GM19452 (cell line): Measurements from ENCODE around the gene PLTP.
"Not testable (repeated sequence)": the region's sequence is repeated elsewhere in the genome, so short reads cannot be mapped to it uniquely, and the experiment has no call there.

Experiments used
- ATAC-seq: cut with Tn5 transposase; IDR thresholded peaks from one replicate; pipeline ENCODE4 v1.9.1; 2021; ENCODE audit not compliant: unreplicated experiment

PLTP gene

DNA sequence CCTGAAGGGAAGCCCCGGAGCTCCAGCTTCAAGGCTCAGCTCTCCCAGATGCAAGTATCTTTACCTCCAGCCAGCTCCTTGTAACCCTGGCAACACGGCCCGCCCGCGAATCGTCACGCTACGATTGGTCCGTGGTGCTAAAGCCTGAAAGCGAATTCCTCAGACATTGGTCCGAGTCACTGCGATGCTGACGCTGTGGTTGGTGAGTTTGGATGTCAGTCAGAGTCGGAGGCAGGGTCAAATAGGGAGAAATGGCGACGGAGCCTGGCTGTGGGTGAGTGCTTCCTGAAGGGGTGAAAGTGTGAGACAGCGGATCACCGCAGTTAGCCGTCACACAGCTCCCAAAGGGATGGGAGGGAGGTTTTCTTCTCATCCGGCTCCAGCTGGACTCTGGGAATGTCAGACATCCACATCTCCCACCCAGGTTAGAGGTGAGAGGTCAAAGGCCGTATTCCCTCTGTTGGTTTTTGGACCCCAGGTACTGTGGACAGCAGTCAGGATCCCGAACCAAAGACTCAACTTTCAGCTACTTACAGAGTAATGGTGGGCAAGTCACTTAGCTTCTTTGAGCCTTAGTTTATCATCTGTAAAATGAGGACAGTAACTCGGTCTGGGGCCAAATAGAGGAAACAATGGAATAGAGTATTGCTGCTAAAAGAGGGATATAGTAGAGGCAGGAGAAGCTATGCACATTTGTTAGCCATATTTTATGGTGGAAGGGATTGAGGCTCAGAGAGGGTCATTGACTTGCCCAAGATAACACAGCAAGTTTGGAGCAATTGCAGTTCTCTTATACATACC is 30.8 kb downstream of the PLTP start, which contains the start of gene ZSWIM1:
Gene ZSWIM1 (plus strand): TSS at position 240 of the 801 bp plus-strand sequence. CDS start 1,366 bp downstream, outside the sequence.
- ATAC-seq: peak; percentile 98

DNA sequence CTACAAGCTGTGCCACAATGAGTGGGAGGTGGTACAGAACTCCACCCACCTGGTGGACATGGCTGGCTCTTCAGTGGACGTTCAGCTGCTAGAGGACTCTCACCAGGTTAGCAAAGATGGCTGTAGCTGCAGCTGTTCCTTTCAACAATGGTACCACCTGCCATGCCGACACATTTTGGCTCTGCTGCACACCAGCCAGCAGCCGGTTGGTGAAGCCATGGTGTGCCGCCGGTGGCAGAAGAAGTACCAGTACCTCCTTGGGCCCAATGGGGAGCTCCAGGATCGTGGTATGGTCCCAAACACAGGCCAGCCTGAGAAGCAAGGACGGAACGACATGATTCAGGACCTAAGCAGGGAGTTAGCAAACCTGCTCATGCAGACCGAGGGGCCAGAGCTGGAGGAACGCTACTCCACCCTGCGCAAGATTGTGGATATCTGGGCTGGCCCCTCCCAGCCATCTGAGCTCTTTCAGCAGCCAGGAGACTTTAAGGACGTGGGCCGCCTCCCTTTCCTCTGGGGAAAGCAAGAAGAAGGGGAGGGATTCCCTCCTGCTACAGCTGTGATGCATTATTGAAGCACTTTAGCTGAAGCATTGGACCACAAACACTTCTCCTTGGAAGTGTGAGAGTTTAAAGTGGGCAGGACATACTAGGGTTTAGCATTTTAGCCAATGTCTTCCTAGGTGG is 33.7 kb downstream of the PLTP start:
- ATAC-seq: no peak

DNA sequence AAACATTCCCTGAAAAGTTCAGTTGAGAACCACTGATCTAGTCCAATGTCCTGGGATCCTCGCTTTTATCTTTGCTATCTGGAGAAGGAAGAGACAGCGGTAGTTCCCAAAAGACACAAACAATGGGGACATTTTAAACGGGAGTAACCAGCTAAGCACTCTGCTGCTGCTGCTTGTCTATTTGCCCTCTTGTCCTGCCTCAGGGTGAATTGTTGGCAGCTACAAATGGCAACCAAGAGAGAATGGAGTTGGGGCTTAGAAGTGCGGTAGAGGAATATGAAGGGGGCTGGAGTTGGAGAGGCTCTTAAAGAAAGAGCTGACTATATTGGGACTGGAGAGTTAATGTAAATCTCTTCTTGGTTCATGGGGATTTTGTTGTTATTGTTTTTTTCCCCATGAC is 37.4 kb downstream of the PLTP start:
- no peak for ATAC-seq

DNA sequence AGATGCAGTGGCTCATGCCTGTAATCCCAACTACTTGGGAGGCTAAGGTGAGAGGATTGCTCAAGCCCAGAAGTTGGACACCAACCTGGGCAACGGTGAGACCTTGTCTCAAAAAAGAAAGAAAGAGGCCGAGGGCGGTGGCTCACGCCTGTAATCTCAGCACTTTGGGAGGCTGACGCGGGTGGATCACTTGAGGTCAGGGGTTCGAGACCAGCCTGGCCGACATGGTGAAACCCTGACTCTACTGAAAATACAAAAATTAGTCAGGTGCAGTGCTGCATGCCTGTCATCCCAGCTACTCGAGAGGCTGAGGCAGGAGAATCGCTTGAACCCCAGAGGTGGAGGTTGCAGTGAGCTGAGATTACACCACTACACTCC is 37.9 kb downstream of the PLTP start:
- not testable (repeated sequence) for ATAC-seq

DNA sequence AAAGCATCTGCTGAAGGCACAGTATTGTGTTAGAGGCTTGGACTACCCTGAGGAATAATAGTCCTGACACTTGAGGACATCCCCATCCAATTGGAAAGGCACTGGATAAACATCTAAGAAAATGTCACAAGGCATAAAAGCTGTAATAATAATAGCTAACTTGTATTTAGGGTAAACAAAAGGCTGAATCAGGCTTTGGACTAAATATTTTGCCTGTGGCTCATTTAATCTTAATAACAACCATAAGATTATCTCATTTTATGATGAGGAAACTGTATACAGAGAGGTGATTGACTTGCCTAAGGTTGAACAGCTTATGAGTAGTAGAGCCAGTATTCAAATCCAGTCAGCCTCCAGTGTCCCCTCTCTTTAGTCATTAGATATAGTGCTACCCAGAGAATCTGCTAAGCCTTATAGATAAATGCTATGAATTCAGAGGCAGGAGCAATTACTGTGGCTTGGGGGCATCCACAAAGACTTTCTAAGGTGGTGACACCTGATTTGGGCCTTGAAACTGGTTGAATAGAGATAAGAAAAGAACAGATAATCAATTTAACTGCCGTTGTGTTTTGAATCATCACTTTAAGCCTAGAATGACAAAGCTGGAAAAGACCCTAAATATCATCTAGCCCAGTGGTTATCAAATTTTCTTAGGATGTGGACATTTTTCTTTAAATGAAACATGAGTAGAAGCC is 38.4 kb downstream of the PLTP start:
- no peak for ATAC-seq

DNA sequence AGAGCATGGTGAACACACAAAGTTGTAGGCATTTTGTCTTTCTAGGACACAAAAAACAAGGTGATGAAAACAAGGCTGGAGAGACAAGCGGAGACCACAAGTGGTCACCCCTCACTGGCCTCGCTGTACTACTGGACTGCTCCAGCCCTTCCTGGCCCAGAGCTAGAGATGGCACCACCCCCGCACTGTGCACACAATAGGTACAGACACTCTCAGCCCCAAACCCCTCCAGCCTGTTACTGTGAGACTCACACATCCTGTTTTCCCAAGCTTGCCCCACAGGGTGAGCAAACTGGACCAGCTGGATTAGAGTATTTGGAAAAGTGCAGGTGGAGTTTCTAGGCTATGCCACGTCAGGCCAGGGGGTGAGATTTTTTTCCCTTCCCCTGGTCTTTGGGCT is 39.3 kb downstream of the PLTP start:
- no peak for ATAC-seq

DNA sequence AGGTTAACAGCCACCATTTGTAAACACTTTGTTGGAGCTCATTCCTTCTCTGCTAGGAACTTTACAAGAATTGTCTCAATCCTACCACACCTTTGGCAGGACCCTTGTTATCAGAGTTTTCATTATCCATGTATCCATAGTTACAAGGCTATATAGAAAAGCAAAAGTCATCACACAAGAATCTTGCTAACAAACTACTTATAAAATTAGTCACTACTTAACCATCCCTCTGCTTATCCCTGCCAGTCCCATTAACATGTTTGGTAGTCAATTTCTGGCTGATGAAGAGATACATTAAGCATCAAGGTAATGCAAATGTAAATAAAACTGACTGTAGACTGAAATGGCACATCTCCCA is 44.2 kb downstream of the PLTP start:
- ATAC-seq: no peak

DNA sequence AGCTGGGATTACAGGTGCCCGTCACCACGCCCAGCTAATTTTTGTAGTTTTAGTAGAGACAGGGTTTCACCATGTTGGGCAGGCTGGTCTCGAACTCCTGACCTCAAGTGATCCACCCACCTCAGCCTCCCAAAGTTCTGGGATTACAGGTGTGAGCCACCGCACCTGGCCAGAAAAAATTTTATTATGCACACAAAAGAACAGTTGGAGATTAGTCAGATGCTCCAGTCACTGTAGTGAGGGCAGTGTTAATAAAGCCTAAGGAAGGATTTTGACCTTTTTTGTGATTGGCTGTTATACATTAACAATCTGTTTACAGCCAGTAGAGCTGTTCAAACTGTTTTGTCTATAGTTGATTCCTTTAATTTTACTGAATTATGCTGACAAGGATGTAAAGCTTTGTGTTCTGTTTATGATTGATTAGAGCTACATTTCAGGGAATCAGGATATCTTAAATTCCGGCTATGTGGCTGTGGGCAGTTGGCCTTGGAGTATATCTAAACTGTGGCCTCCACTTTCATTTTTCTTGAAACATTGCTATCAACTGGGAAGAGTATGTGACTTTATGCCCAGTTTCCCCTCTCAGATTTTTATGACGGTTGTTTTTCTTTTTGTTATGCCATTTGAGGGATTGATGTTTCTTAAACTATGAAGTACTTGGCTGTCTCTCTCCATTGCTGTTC is 44.7 kb downstream of the PLTP start:
- no peak for ATAC-seq

DNA sequence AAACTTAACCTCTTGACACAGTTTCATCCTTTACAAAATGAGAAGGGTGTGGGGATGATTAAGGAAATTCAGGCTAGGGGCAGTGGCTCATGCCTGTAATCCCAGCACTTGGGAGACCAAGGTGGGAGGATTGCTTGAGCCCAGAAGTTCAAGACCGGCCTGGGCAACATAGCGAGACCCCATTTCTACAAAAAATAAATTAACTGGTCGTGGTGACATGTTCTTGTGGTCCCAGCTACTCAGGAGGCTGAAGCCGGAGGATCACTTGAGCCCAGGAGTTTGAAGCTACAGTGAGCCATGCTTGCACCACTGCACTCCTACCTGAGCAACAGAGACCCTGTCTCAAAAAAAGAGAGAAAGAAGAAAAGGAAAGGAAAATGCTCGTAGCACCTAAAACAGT is 45.5 kb downstream of the PLTP start:
- ATAC-seq: no peak

DNA sequence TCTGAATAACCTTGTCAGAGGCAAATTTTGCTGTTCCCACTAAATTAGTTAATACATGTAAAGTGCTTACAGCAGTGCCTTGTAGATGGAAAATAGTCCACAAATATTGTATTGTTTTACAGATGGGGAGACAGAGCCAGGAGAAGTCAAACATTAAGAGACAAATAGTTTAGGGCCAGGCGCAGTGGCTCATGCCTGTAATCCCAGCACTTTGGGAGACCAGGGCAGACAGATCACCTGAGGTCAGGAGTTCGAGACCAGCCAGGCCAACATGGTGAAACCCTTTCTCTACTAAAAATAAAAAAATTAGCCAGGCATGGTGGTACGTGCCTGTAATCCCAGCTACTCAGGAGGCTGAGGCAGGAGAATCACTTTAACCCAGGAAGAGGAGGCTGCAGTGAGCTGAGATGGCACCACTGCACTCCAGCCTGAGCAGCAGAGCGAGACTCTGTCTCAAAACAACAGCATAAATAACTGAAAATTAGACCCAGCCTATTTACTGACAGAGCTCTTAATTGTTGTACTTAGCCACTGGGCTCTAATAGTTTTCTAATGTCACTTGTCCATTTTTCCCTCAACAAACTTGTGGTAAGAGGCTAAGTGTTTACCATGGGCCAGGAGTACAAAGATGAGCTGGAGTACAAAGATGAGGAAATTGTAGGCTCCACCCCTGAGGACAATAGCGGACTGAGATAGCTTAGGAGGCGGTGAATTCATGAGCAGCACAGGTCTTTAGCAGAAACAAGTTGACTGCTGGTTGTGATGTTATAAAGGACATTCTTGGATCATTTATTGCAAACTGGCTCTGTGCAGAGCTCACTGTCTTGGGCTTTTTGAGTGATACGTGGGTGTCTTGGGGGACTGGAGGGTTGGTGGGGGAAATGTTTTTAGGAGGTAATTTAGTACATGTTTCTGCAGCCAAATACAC is 48.1 kb downstream of the PLTP start:
- ATAC-seq: no peak

DNA sequence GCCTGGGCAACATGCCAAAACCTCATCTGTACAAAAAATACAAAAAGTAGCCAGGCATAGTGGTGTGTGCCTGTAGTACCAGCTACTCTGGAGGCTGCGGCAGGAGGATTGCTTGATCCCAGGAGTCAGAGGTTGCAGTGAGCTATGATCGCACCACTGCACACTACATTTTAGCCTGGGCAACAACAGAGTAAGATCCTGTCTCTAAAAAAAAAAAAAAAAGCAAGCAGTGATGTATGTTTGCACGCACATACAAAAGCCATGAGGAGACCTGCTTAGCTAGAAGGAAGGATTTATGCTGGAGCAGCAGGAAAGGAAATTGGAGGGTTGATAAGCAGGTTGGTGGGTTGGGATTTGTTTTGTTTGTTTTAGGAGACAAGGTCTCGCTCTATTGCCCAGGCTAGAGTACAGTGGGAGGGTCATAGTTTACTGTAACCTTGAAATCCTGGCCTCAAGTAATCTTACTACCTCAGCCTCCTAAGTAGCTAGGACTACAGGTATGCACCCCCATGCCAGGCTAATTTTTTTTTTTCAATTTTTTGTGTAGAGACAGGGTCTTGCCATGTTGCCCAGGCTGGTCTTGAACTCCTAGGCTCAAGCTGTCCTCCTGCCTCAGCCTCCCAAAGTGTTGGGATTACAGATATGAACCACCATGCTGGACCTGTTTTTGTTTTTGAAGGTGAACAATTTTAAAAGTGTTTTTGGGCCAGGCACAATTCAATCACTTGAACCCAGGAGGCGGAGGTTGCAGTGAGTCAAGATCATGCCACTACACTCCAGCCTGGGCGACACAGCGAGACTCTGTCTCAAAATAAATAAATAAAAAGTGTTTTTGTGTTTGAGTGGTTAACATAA is 50.5 kb downstream of the PLTP start:
- ATAC-seq: no peak

DNA sequence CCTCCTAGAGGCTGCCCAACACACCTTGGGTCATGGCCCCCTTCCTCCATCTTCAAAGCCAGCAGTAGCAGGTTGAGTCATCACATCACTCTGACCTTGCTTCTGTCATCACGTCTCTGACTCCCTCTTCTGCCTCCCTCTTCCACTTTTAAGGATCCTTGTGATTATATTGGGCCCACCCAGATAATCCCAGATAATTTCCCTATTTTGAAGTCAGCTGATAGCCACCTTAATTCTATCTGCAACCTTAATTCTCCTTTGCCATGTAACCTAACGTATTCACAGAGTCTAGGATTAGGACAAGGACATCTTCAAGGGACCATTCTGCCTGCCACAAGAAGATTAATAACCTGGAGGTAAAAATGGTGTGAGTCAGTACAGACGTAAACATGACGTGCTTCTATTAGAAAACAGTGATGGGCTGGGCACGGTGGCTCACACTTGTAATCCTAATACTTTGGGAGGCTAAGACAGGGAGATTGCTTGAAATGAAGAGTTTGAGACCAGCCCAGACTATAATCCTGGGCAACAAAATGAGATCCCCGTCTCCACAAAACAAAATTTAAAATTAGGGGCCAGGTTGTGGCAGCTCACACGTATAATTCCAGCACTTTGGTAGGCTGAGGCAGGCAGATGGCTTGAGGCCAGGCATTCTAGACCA is 51.3 kb downstream of the PLTP start:
- ATAC-seq: no peak

DNA sequence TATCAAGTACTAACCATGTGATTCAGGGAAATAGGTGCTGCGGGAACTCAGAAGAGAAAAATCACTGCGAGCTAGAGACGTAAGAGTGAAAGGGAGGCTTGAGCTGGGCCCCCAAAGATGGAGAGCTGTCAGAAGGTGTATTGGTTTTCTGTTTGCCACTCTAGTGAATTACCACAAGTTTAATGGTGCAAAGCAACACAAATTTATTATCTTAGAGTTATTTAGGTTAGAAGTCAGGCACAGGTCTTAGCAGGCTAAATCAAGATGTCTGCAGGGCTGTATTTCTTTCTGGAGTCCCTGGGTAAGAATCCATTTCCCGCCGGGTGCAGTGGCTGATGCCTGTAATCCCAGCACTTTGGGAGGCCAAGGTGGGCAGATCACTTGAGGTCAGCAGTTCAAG is 52.0 kb downstream of the PLTP start:
- no peak for ATAC-seq

DNA sequence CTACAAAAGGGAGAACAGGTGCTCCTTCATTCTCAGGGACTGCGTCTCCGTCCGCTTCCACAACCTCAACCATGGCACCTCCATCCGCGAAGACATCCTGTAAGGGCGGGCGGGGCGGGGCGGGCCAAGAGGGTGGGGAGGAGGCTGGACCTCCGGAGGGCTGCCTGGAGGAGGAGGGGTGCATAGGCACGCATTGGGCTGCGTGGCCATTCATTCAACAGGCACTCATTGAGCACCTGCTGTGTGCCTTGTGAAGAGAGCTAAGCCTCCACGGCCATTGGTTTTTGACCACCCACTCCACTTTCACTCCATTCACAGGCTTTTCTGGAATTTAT is 54.1 kb downstream of the PLTP start:
- peak; percentile 17 for ATAC-seq

DNA sequence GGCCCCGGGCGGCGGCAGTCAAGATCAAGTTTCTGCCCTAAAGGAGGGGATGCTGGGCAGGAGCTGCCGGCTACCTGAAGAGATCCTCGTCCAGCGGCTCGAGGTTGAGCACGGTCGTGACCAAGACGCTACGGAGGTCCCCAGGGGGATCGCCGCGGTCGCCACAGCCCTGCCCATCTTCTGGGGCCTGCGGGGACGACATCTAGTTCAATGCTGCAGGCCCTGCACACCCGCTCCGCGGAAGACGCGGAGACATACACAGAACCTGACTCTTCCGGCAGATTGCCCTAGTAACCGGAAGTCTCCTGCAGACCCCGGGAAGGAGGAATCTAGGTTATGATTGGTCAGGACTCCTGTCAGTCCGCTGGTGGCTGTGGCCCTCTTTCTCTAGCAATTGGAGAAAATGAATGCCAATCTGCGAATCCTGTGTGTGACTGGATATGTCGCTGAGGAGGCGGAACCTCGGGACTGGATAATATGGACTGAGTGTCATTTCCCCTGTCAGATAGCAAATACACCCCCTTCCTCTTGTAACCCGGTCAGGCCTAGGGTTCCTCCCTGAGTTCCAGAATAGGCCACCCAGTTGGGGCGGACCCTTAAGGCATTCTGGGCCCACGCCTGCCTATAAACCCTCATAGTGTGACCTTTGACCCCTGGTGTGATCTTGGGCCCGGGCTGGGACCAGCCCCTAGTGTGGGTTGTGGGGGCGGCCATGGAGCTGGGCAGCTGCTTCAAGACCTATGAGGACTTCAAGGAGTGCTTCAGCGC is 54.7 kb downstream of the PLTP start, which contains the start of the genes ACOT8 and ZSWIM3:
Gene ACOT8 (minus strand): TSS at position 279 of the 768 bp plus-strand sequence. CDS start 77 bp downstream, at position 202.
Gene ZSWIM3 (plus strand): TSS at position 501 of the 768 bp plus-strand sequence. CDS start 212 bp downstream, at position 713.
- ATAC-seq: peak; percentile 97

DNA sequence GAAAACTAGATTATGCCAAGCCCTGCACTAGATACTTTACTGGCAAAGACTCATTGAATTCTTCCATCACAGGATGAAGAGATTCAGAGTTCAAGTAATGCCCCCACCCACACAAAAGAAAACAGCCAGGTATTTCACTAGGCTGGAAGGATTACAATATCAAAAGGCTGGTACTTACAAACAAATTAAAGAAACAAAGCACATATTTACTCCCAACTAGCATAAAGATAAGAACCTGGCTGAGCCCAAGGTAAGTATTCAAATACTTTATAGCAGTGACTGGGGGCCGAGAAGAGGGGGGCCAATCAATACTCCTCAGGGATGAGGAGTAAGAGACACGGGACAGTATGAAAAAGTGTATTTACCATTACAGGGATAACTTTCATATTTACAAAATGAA is 58.5 kb downstream of the PLTP start:
- ATAC-seq: no peak

DNA sequence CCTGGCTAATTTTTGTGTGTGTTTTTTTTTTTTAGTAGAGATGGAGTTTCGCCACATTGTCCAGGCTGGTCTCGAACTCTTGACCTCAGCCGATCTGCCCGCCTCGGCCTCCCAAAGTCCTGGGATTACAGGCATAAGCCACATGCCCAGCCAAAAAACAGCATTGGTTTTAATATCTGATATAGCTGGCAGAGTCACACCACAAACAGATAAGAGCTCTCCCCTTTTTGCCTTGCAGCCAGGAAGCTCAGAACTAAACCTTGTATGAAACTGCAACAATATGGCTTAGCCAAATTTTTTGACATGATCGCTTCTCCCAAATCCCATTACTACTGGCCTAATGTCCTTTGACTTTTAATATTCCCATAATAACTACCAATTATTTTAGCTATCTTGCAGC is 59.6 kb downstream of the PLTP start:
- no peak for ATAC-seq

DNA sequence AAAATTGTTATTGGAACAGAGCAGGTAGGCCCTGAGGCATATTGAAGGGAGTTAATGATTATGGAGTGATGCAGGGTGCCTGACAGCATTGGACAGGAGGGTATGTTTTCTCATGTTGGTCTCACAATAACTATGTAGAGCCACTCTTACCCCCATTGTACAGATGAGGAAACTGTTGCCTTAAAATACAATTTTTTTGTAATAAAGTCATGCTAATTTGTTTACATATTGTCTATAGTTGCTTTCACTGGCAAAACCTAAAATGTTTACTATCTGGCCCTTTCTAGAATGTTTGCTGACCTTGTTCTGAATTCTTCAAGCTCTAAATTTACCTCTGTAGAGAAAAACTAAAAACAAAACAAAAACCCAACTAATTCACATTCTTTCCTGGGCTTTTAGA is 60.5 kb downstream of the PLTP start:
- ATAC-seq: no peak
